ENCODE measurements around the gene ZCCHC9.
"Not testable (repeated sequence)": the region's sequence is repeated elsewhere in the genome, so short reads cannot be mapped to it uniquely, and the experiment has no call there.

The ZCCHC9 gene

GRCh38 chr5:81310402-81311063 is 9.1 kb downstream of the ZCCHC9 start:
- FAIRE-seq = no peak

- no peak for FAIRE-seq
Measured at GRCh38 chr5:81313278-81313677, 11.9 kb downstream of the ZCCHC9 start.

- FAIRE-seq = no peak
Measured at GRCh38 chr5:81313686-81314085, 12.3 kb downstream of the ZCCHC9 start.

GRCh38 chr5:81314581-81314980 is 13.2 kb downstream of the ZCCHC9 start:
- FAIRE-seq = no peak

GRCh38 chr5:81315336-81315735 is 13.9 kb downstream of the ZCCHC9 start:
- no peak for FAIRE-seq

- no peak for FAIRE-seq
Measured at GRCh38 chr5:81315830-81316229, 14.4 kb downstream of the ZCCHC9 start.

GRCh38 chr5:81316571-81316970 is 15.2 kb downstream of the ZCCHC9 start:
- no peak for FAIRE-seq

GRCh38 chr5:81317536-81317935 is 16.1 kb downstream of the ZCCHC9 start:
- FAIRE-seq = no peak

- no peak for FAIRE-seq
Measured at GRCh38 chr5:81326554-81326953, 25.2 kb downstream of the ZCCHC9 start.

- FAIRE-seq = no peak
Measured at GRCh38 chr5:81334304-81335061, 33.1 kb downstream of the ZCCHC9 start.

- FAIRE-seq = no peak
Measured at GRCh38 chr5:81335946-81336345, 34.6 kb downstream of the ZCCHC9 start.

- no peak for FAIRE-seq
Measured at GRCh38 chr5:81336556-81336955, 35.2 kb downstream of the ZCCHC9 start.

GRCh38 chr5:81337803-81338202 is 36.4 kb downstream of the ZCCHC9 start:
- FAIRE-seq = no peak

- not testable (repeated sequence) for FAIRE-seq
Measured at GRCh38 chr5:81338213-81338612, 36.8 kb downstream of the ZCCHC9 start.

GRCh38 chr5:81344736-81345135 is 43.3 kb downstream of the ZCCHC9 start:
- no peak for FAIRE-seq

GRCh38 chr5:81345411-81346003 is 44.1 kb downstream of the ZCCHC9 start:
- no peak for FAIRE-seq

GRCh38 chr5:81349161-81349560 is 47.8 kb downstream of the ZCCHC9 start:
- no peak for FAIRE-seq

GRCh38 chr5:81350507-81350906 is 49.1 kb downstream of the ZCCHC9 start:
- no peak for FAIRE-seq

GRCh38 chr5:81353189-81353588 is 51.8 kb downstream of the ZCCHC9 start:
- FAIRE-seq = no peak

GRCh38 chr5:81354093-81354492 is 52.7 kb downstream of the ZCCHC9 start:
- no peak for FAIRE-seq

- no peak for FAIRE-seq
Measured at GRCh38 chr5:81355291-81356251, 54.2 kb downstream of the ZCCHC9 start.

GRCh38 chr5:81359108-81359507 is 57.7 kb downstream of the ZCCHC9 start:
- no peak for FAIRE-seq

- no peak for FAIRE-seq
Measured at GRCh38 chr5:81359881-81360280, 58.5 kb downstream of the ZCCHC9 start.
